Loucy (cell line): Measurements from ENCODE around the gene SUGP2.

Source experiments
- H2AFZ ChIP-seq: fragments of 200-600 bp; sonication (generic); 2 replicates; pipeline ENCODE4 v1.6.0; 2016; ENCODE audit warnings: antibody characterized with exemption, mild to moderate bottlenecking, low read length, moderate library complexity
- H3F3A ChIP-seq: fragments of 200-600 bp; 2 replicates; pipeline ENCODE4 v1.6.0; 2016; ENCODE audit warnings: antibody characterized with exemption, low read depth, mild to moderate bottlenecking
- H3K27me3 ChIP-seq: fragments of 200-600 bp; sonication (generic); 2 replicates; pipeline ENCODE4 v1.6.1; 2014; ENCODE audit warnings: low read length, mild to moderate bottlenecking; ENCODE audit not compliant: insufficient read depth, poor library complexity, severe bottlenecking
- H3K36me3 ChIP-seq: fragments of 200-600 bp; sonication (generic); 2 replicates; pipeline ENCODE4 v1.6.1; 2016; ENCODE audit warnings: low read length; ENCODE audit not compliant: insufficient read depth
- H3K4me1 ChIP-seq: fragments of 200-600 bp; sonication (generic); 2 replicates; pipeline ENCODE4 v1.5.1; 2014; ENCODE audit warnings: low read length, mild to moderate bottlenecking; ENCODE audit not compliant: insufficient read depth, poor library complexity, severe bottlenecking
- H3K4me2 ChIP-seq: fragments of 200-600 bp; sonication (generic); 2 replicates; pipeline ENCODE4 v1.6.0; 2014; ENCODE audit warnings: antibody characterized with exemption, low read length, low read depth, mild to moderate bottlenecking; ENCODE audit not compliant: poor library complexity, severe bottlenecking
- H3K4me3 ChIP-seq: fragments of 200-600 bp; sonication (generic); 2 replicates; pipeline ENCODE4 v1.5.1; 2014; ENCODE audit warnings: low read length, mild to moderate bottlenecking, mixed read lengths; ENCODE audit not compliant: poor library complexity, severe bottlenecking
- H3K79me2 ChIP-seq: fragments of 200-600 bp; sonication (generic); 2 replicates; pipeline ENCODE4 v1.6.1; 2014; ENCODE audit warnings: low read length; ENCODE audit not compliant: insufficient read depth
- H3K9ac ChIP-seq: fragments of 200-600 bp; sonication (generic); 2 replicates; pipeline ENCODE4 v1.6.0; 2014; ENCODE audit warnings: mild to moderate bottlenecking, low read depth, low read length, moderate library complexity; ENCODE audit not compliant: poor library complexity, severe bottlenecking
- H3K9me2 ChIP-seq: fragments of 200-600 bp; sonication (generic); replicated peaks from 2 replicates; pipeline ENCODE4 v1.6.1; 2016; ENCODE audit warnings: low read depth, low read length, mixed read lengths
- H3K9me3 ChIP-seq: fragments of 200-600 bp; sonication (generic); 2 replicates; pipeline ENCODE4 v1.6.1; 2014; ENCODE audit warnings: mild to moderate bottlenecking, antibody characterized with exemption, low read length, low read depth; ENCODE audit not compliant: insufficient read depth
- H4K20me1 ChIP-seq: fragments of 200-600 bp; sonication (generic); 2 replicates; pipeline ENCODE4 v1.6.0; 2014; ENCODE audit warnings: antibody characterized with exemption, low read length, mild to moderate bottlenecking; ENCODE audit not compliant: insufficient read depth, poor library complexity, severe bottlenecking
- CTCF ChIP-seq: fragments of 200-600 bp; sonication (generic); conservative IDR thresholded peaks from 2 replicates; pipeline ENCODE4 v1.5.1; 2014; ENCODE audit warnings: mild to moderate bottlenecking, antibody characterized with exemption, low read length
- EZH2phosphoT487 ChIP-seq: fragments of 200-600 bp; IDR thresholded peaks from 2 replicates; pipeline ENCODE4 v1.6.1; 2018; ENCODE audit warnings: antibody characterized with exemption, mild to moderate bottlenecking, moderate library complexity, borderline replicate concordance

The SUGP2 gene

GRCh38 chr19:18946335-18946734 is 87.0 kb downstream of the SUGP2 start:
- no peak overlapping the region for H2AFZ ChIP-seq
- no peak overlapping the region for H3K4me2 ChIP-seq

GRCh38 chr19:18945297-18945696 is 88.0 kb downstream of the SUGP2 start:
- TF ChIP-seq EZH2phosphoT487 (no peak), CTCF (no peak)
- Histone ChIP-seq H3K4me3 (no peak overlapping the region), H3F3A (no peaks in the 10 kb centered on the region), H3K36me3 (no peaks in the 10 kb centered on the region), H3K9me2 (no peaks in the 10 kb centered on the region), H3K9ac (no peak overlapping the region), H2AFZ (no peak overlapping the region), H4K20me1 (no peaks in the 10 kb centered on the region), H3K79me2 (peaks cover 4% of the 10 kb centered on the region; the same call in 1 of the 2 replicates), H3K4me1 (no peaks in the 10 kb centered on the region), H3K27me3 (no peaks in the 10 kb centered on the region), H3K9me3 (no peaks in the 10 kb centered on the region), H3K4me2 (no peak overlapping the region)

More at GRCh38 chr19:18946335-18946734, 87.0 kb downstream of the SUGP2 start:
- Histone ChIP-seq H3F3A (no peaks in the 10 kb centered on the region), H3K4me3 (no peak overlapping the region), H3K27me3 (no peaks in the 10 kb centered on the region), H3K9ac (no peak overlapping the region), H3K4me1 (no peaks in the 10 kb centered on the region), H3K79me2 (no peaks in the 10 kb centered on the region), H3K9me2 (no peaks in the 10 kb centered on the region), H3K9me3 (no peaks in the 10 kb centered on the region), H4K20me1 (no peaks in the 10 kb centered on the region), H3K36me3 (no peaks in the 10 kb centered on the region)
- TF ChIP-seq EZH2phosphoT487 (no peak), CTCF (no peak)

- no peaks in the 10 kb centered on the region for H3F3A ChIP-seq
- TF ChIP-seq CTCF (no peak), EZH2phosphoT487 (no peak)
- H3K4me2 ChIP-seq, result no peak overlapping the region
- H3K36me3 ChIP-seq, result no peaks in the 10 kb centered on the region
- H3K9ac ChIP-seq, result no peak overlapping the region
- no peaks in the 10 kb centered on the region for H3K9me3 ChIP-seq
- no peaks in the 10 kb centered on the region for H3K9me2 ChIP-seq
- H3K4me1 ChIP-seq, result no peaks in the 10 kb centered on the region
- H2AFZ ChIP-seq, result no peak overlapping the region
- H4K20me1 ChIP-seq, result no peaks in the 10 kb centered on the region
- H3K27me3 ChIP-seq, result no peaks in the 10 kb centered on the region
- peaks cover 7% of the 10 kb centered on the region; the same call in 1 of the 2 replicates for H3K79me2 ChIP-seq
- H3K4me3 ChIP-seq, result no peak overlapping the region
Observed at GRCh38 chr19:18943465-18943864, 89.9 kb downstream of the SUGP2 start.
